Panc1 (cell line): ENCODE measurements around the gene ADD2. TPM values are rescaled to one million over a fixed set of nuclear protein-coding genes. Genes with fewer than 3 reads are reported as not detected.

Experiments
- ATAC-seq: fragments of 200-7000 bp; cut with Tn5 transposase; 2 replicates; pipeline ENCODE4 v1.9.1; 2020; ENCODE audit warnings: mild to moderate bottlenecking, moderate library complexity
- BruUV-seq: library from RNA; stranded (reverse); fragments of 400-500 nt; replicated peaks from 2 replicates; lab custom pipeline; 2021; lab: Mats Ljungman, UMichigan
- CTCF ChIA-PET: fragments of 300-600 bp; sonication (Branson Sonifier 250); formaldehyde crosslinking; loops from one replicate; lab custom pipeline; 2022; ENCODE audit warnings: antibody characterized with exemption; lab: Charles Lee
- POLR2A ChIA-PET: fragments of 300-600 bp; sonication (Branson Sonifier 250); formaldehyde crosslinking; loops from one replicate; lab custom pipeline; 2022; ENCODE audit warnings: antibody characterized with exemption; lab: Charles Lee
- DNase-seq: peaks from one replicate; pipeline ENCODE4 v3.0.0-alpha.2; 2010; ENCODE audit warnings: low read depth, low spot score
- H3K27ac ChIP-seq: 2 replicates; pipeline ENCODE4 v1.5.1; 2011; ENCODE audit warnings: mild to moderate bottlenecking, low read length, inconsistent platforms
- H3K27me3 ChIP-seq: fragments of 200-500 bp; sonication (Bioruptor generic); 2 replicates; pipeline ENCODE4 v1.6.0; 2014; ENCODE audit warnings: low read length, inconsistent platforms; ENCODE audit not compliant: control insufficient read depth, insufficient read depth
- H3K36me3 ChIP-seq: fragments of 200-500 bp; sonication (Bioruptor generic); 2 replicates; pipeline ENCODE4 v1.5.1; 2014; ENCODE audit warnings: inconsistent platforms, mild to moderate bottlenecking, low read length, moderate library complexity; ENCODE audit not compliant: control insufficient read depth, insufficient read depth
- H3K4me1 ChIP-seq: 2 replicates; pipeline ENCODE4 v1.5.1; 2011; ENCODE audit warnings: inconsistent platforms, mild to moderate bottlenecking, low read length, moderate library complexity; ENCODE audit not compliant: control insufficient read depth, insufficient read depth
- H3K4me3 ChIP-seq, 2 experiments: 2 replicates each; pipeline ENCODE4 v1.5.1; 2011 to 2012; ENCODE audit warnings: low read depth in 2 of 2, low read length in 2 of 2, mild to moderate bottlenecking in 2 of 2, inconsistent platforms in 1 of 2, moderate library complexity in 1 of 2
- H3K9me3 ChIP-seq: fragments of 200-500 bp; sonication (Bioruptor generic); 2 replicates; pipeline ENCODE4 v1.5.1; 2014; ENCODE audit warnings: low read depth, mild to moderate bottlenecking, inconsistent platforms, low read length, moderate library complexity; ENCODE audit not compliant: control insufficient read depth, insufficient read depth
- CTCF ChIP-seq: fragments of 450-650 bp; IDR thresholded peaks from 2 replicates; pipeline ENCODE4 v1.5.1; 2017; ENCODE audit warnings: mild to moderate bottlenecking
- POLR2AphosphoS5 ChIP-seq: IDR thresholded peaks from 2 replicates; pipeline ENCODE4 v1.6.1; 2012; ENCODE audit warnings: mild to moderate bottlenecking, low read depth, low read length, moderate library complexity
- SIN3A ChIP-seq: IDR thresholded peaks from 2 replicates; pipeline ENCODE4 v1.6.1; 2012; ENCODE audit warnings: low read depth, mild to moderate bottlenecking, low read length, moderate library complexity, borderline replicate concordance; ENCODE audit not compliant: insufficient read depth
- TCF7L2 ChIP-seq: IDR thresholded peaks from 2 replicates; pipeline ENCODE4 v1.6.1; 2011; ENCODE audit warnings: mild to moderate bottlenecking, low read depth, low read length, inconsistent platforms
- in situ Hi-C: cut with HindIII; loops from 2 replicates; pipeline ENCODE4 v1.10.0; 2016; ENCODE audit warnings: low sequenced_read_pairs, low pct_unique_long_range_greater_than_20kb
- intact Hi-C: fragments of 100-400 bp; cut with micrococcal nuclease; formaldehyde crosslinking; loops from one replicate; pipeline ENCODE4 v1.10.0; 2022; ENCODE audit not compliant: unreplicated experiment
- total RNA-seq: library from RNA; stranded (reverse); gene quantifications from one replicate; pipeline ENCODE4 v1.2.1, GENCODE V29; 2021; ENCODE audit not compliant: unreplicated experiment
- TF ChIP-seq, protein P1 (sequence below), 2 experiments: IDR thresholded peaks; 2 replicates each; pipeline ENCODE4 v1.6.1; 2011 to 2012; ENCODE audit warnings: low read depth in 2 of 2, control low read depth in 1 of 2, low read length in 1 of 2, mild to moderate bottlenecking in 1 of 2, moderate library complexity in 1 of 2; ENCODE audit not compliant: insufficient read depth in 1 of 2

ADD2 gene
- total RNA-seq, 1 experiment from 2014 or later = 0.26 TPM

DNA sequence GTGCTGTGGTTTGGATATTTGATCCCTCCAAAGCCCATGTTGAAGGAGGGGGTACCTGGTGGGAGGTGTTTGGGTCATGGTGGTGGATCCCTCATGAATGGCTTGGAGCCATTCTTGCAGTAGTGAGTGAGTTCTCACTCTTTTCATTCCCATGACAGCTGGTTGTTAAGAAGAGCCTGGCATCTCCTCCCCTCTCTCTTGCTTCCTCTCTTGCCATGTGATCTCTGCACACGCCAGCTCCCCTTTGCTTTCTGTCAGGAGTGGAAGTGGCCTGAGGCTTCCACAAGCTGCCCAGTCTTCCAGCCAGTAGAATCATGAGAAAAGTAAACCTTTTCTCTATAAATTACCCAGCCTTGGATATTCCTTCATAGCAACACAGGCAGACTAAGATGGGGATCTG lies 8.6 kb downstream of the ADD2 start:
- no peak for TF ChIP-seq CTCF
- no peak for TF ChIP-seq SIN3A
- no peak for TF ChIP-seq TCF7L2
- TF ChIP-seq, protein P1, sequence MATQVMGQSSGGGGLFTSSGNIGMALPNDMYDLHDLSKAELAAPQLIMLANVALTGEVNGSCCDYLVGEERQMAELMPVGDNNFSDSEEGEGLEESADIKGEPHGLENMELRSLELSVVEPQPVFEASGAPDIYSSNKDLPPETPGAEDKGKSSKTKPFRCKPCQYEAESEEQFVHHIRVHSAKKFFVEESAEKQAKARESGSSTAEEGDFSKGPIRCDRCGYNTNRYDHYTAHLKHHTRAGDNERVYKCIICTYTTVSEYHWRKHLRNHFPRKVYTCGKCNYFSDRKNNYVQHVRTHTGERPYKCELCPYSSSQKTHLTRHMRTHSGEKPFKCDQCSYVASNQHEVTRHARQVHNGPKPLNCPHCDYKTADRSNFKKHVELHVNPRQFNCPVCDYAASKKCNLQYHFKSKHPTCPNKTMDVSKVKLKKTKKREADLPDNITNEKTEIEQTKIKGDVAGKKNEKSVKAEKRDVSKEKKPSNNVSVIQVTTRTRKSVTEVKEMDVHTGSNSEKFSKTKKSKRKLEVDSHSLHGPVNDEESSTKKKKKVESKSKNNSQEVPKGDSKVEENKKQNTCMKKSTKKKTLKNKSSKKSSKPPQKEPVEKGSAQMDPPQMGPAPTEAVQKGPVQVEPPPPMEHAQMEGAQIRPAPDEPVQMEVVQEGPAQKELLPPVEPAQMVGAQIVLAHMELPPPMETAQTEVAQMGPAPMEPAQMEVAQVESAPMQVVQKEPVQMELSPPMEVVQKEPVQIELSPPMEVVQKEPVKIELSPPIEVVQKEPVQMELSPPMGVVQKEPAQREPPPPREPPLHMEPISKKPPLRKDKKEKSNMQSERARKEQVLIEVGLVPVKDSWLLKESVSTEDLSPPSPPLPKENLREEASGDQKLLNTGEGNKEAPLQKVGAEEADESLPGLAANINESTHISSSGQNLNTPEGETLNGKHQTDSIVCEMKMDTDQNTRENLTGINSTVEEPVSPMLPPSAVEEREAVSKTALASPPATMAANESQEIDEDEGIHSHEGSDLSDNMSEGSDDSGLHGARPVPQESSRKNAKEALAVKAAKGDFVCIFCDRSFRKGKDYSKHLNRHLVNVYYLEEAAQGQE (IDR thresholded peaks at IDR 0.05; ENCODE audit: insufficient read depth in 1 of 2, low read depth in 2 of 2, low read length in 1 of 2) = no peak
- no peak for TF ChIP-seq POLR2AphosphoS5
- no TSS peak for BruUV-seq
- POLR2A ChIA-PET = no interaction called here
- CTCF ChIA-PET = no interaction called here
- DNase-seq = no peak
- Histone ChIP-seq H3K9me3 (no peaks in the 10 kb centered on the region), H3K36me3 (no peaks in the 10 kb centered on the region), H3K27ac (no peak overlapping the region), H3K27me3 (peaks cover 6% of the 10 kb centered on the region), H3K4me1 (no peaks in the 10 kb centered on the region), H3K4me3 (no peak overlapping the region)
- no peak for ATAC-seq
- in situ Hi-C loops (no loop called here), intact Hi-C loops (no loop called here)

DNA sequence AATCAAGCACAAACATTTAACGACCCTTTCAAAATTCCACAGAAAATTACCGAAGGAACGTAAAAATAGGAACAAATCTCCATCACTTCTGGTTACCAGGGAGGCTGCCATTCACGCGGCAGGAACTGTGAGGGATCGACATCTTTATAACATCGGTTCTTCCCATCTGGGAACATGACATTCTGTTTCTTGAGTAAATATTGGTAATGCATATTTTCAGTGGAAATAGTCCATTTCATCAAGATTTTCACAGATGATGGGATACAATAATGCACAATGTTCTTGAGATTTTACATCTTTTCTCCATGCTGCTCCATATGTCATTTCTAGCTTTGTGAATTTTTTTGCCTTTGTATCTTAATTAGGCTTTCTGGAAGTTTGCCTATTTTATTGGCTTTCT lies 10.0 kb downstream of the ADD2 start:
- no peaks in the 10 kb centered on the region for H3K4me1 ChIP-seq
- CTCF ChIA-PET = no interaction called here
- H3K27ac ChIP-seq = no peak overlapping the region
- H3K9me3 ChIP-seq = no peaks in the 10 kb centered on the region
- in situ Hi-C loops = no loop called here
- H3K27me3 ChIP-seq = peaks cover 6% of the 10 kb centered on the region
- no TSS peak for BruUV-seq
- DNase-seq (no peak), ATAC-seq (no peak)
- H3K36me3 ChIP-seq = no peaks in the 10 kb centered on the region
- TF ChIP-seq, protein P1 (IDR thresholded peaks at IDR 0.05; ENCODE audit: insufficient read depth in 1 of 2, low read depth in 2 of 2, low read length in 1 of 2) = no peak
- TF ChIP-seq TCF7L2 (no peak), POLR2AphosphoS5 (no peak), CTCF (no peak)
- POLR2A ChIA-PET = no interaction called here
- intact Hi-C loops = no loop called here
- no peak overlapping the region for H3K4me3 ChIP-seq
